PC-9 (cell line): ENCODE results near the gene UPF3A.

ENCODE experiments used
- EZH2 ChIP-seq: fragments of 200-600 bp; sonication (generic); IDR thresholded peaks from 2 replicates; pipeline ENCODE4 v1.8.0; 2017; ENCODE audit warnings: antibody characterized with exemption, low read depth
- TF ChIP-seq, protein P1 (sequence below): fragments of 200-600 bp; sonication (generic); conservative IDR thresholded peaks from 2 replicates; pipeline ENCODE4 v1.6.1; 2017; ENCODE audit warnings: mixed run types, antibody characterized with exemption, mild to moderate bottlenecking, moderate library complexity

DNA sequence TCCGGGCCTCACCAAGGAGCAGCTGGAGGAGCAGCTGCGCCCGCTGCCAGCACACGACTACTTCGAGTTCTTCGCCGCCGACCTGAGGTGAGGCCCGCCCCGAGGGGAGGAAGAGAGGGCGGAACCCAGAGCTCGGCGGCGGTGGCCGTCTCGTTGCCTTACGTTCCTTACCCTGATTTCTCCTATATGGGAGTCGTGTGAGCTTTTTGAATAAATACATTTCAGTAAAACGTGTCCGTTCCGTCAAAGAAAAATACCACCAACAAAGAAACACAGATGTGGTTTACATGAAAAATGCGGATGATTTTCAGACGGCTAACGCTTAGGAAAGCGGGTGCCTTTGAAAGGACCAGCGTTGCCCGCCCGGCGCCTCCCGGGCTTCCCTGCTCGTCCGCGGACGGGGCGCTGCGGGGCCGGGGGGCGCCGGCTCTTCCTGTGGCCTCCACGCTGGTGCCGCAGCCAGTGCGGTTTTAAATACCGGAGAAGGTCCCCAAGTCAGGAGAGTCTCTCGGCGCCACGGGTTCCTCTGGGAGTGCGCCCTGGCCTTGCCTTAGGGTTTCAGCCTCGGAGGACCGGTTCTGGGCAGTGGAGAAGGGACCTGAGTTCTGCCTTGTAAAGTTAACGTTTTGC lies 755 bp downstream of the UPF3A start:
- TF ChIP-seq, protein P1, sequence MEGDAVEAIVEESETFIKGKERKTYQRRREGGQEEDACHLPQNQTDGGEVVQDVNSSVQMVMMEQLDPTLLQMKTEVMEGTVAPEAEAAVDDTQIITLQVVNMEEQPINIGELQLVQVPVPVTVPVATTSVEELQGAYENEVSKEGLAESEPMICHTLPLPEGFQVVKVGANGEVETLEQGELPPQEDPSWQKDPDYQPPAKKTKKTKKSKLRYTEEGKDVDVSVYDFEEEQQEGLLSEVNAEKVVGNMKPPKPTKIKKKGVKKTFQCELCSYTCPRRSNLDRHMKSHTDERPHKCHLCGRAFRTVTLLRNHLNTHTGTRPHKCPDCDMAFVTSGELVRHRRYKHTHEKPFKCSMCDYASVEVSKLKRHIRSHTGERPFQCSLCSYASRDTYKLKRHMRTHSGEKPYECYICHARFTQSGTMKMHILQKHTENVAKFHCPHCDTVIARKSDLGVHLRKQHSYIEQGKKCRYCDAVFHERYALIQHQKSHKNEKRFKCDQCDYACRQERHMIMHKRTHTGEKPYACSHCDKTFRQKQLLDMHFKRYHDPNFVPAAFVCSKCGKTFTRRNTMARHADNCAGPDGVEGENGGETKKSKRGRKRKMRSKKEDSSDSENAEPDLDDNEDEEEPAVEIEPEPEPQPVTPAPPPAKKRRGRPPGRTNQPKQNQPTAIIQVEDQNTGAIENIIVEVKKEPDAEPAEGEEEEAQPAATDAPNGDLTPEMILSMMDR: no peak
- no peak for TF ChIP-seq EZH2
